Measurements from ENCODE around the gene ATP5F1B. TPM values are rescaled to one million over a fixed set of nuclear protein-coding genes. Genes with fewer than 3 reads are reported as not detected.

The ATP5F1B gene
- total and polyA plus RNA-seq, 9 of the 15 experiments (the other 6 are each of a cell fraction or from before 2014, with no cell fraction given): 908 to 3,125 (median 1,482) TPM

DNA sequence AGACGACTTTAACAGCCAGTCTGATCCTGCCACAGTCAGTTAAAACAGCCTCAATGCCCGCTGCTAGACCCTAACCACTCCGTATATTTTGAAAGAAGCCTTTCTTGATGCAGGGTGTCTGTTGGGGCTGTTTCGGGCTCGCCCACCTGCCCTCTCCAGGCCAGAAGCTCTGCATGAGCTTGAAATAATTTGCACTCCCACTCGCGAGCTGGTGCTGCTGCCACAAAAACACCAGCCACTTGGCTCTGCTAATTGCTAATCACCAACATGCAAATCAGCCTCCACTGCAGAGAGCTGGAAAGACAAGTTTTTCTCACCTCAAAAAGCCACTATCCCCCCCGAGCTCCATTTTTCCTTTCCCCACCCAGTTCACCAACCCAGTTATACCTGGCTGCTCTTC, 31.2 kb downstream of the ATP5F1B start:
- FAIRE-seq: no peak
- no peak overlapping the region for H3K27ac ChIP-seq (ENCODE audit: extremely low read depth, low read depth, low read length)
- ChIA-PET CTCF (ENCODE audit: low intra/inter-chr PET ratio) (interaction anchor here (0.5 kb wide), 1 partner anchor 83 kb away, joined by 3 read pairs; no protein-coding TSS in a partner anchor), POLR2A (interaction anchor here (0.6 kb wide), 1 partner anchor 594 kb away, joined by 3 read pairs; the partner anchor contains the start of gene IKZF4)
- TF ChIP-seq NR3C1 (CRISPR knock-in tag; IDR thresholded peaks at IDR 0.05) (no peak), ZBTB8A (IDR thresholded peaks at IDR 0.05; ENCODE audit: partially characterized antibody) (no peak), PPARD (CRISPR knock-in tag; IDR thresholded peaks at IDR 0.05) (no peak), ZNF174 (CRISPR knock-in tag; IDR thresholded peaks at IDR 0.05) (no peak), ZNF140 (CRISPR knock-in tag; IDR thresholded peaks at IDR 0.05) (no peak), PTTG1 (tag; IDR thresholded peaks at IDR 0.05; ENCODE audit: low read depth) (no peak), ZC3H8 (IDR thresholded peaks at IDR 0.05) (no peak), SPI1 (IDR thresholded peaks at IDR 0.05; ENCODE audit: borderline replicate concordance, low read depth, low read length) (no peak), STAT5A (IDR thresholded peaks at IDR 0.05; ENCODE audit: borderline replicate concordance, low read length) (no peak), ZNF699 (CRISPR knock-in tag; IDR thresholded peaks at IDR 0.05; ENCODE audit: insufficient replicate concordance) (no peak), ZNF239 (CRISPR knock-in tag; IDR thresholded peaks at IDR 0.05) (no peak), MTA1 (IDR thresholded peaks at IDR 0.05; ENCODE audit: borderline replicate concordance) (no peak), ZC3H11A (IDR thresholded peaks at IDR 0.05; ENCODE audit: low read depth, low read length) (no peak)
- TF ChIP-seq, protein P1, sequence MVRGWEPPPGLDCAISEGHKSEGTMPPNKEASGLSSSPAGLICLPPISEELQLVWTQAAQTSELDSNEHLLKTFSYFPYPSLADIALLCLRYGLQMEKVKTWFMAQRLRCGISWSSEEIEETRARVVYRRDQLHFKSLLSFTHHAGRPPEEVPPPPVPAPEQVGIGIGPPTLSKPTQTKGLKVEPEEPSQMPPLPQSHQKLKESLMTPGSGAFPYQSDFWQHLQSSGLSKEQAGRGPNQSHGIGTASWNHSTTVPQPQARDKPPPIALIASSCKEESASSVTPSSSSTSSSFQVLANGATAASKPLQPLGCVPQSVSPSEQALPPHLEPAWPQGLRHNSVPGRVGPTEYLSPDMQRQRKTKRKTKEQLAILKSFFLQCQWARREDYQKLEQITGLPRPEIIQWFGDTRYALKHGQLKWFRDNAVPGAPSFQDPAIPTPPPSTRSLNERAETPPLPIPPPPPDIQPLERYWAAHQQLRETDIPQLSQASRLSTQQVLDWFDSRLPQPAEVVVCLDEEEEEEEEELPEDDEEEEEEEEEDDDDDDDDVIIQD (CRISPR knock-in tag; IDR thresholded peaks at IDR 0.05): no peak
- TF ChIP-seq, protein P2, sequence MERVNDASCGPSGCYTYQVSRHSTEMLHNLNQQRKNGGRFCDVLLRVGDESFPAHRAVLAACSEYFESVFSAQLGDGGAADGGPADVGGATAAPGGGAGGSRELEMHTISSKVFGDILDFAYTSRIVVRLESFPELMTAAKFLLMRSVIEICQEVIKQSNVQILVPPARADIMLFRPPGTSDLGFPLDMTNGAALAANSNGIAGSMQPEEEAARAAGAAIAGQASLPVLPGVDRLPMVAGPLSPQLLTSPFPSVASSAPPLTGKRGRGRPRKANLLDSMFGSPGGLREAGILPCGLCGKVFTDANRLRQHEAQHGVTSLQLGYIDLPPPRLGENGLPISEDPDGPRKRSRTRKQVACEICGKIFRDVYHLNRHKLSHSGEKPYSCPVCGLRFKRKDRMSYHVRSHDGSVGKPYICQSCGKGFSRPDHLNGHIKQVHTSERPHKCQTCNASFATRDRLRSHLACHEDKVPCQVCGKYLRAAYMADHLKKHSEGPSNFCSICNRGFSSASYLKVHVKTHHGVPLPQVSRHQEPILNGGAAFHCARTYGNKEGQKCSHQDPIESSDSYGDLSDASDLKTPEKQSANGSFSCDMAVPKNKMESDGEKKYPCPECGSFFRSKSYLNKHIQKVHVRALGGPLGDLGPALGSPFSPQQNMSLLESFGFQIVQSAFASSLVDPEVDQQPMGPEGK (CRISPR knock-in tag; IDR thresholded peaks at IDR 0.05; ENCODE audit: borderline replicate concordance): no peak
- TF ChIP-seq, protein P3, sequence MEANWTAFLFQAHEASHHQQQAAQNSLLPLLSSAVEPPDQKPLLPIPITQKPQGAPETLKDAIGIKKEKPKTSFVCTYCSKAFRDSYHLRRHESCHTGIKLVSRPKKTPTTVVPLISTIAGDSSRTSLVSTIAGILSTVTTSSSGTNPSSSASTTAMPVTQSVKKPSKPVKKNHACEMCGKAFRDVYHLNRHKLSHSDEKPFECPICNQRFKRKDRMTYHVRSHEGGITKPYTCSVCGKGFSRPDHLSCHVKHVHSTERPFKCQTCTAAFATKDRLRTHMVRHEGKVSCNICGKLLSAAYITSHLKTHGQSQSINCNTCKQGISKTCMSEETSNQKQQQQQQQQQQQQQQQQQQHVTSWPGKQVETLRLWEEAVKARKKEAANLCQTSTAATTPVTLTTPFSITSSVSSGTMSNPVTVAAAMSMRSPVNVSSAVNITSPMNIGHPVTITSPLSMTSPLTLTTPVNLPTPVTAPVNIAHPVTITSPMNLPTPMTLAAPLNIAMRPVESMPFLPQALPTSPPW (CRISPR knock-in tag; IDR thresholded peaks at IDR 0.05): no peak
- DNase-seq (ENCODE audit: extremely low read depth in 1 of 4, low spot score in 3 of 4): no peak
- in situ Hi-C loops (cut with MboI) (no loop called here), intact Hi-C loops (cut with micrococcal nuclease) (no loop called here)
- no peaks in the 10 kb centered on the region for H3K9me1 ChIP-seq (ENCODE audit: control insufficient read depth, insufficient read depth, low read length)
- no peak overlapping the region for H3K9ac ChIP-seq (ENCODE audit: insufficient read depth in 1 of 2, low read depth in 2 of 2, low read length in 2 of 2)
- H3K9me3 ChIP-seq (replicated peaks; ENCODE audit: control insufficient read depth, insufficient read depth, low read depth, low read length): no peaks in the 10 kb centered on the region
- ATAC-seq: no peak
- H3K4me2 ChIP-seq (ENCODE audit: insufficient read depth, low read length): no peak overlapping the region
- H3K4me1 ChIP-seq (replicated peaks in 1 of 2; ENCODE audit: control insufficient read depth in 2 of 2, insufficient read depth in 2 of 2, low read length in 2 of 2): peaks cover 0 to 7% of the 10 kb centered on the region in 2 experiments; a peak in 2 of 5 replicates
- no peak overlapping the region for H3K4me3 ChIP-seq
- no peak overlapping the region for H2AFZ ChIP-seq (ENCODE audit: low read depth, low read length)
- H3K79me2 ChIP-seq (ENCODE audit: control insufficient read depth, insufficient read depth, low read length): peaks cover 34% of the 10 kb centered on the region
- H3K27me3 ChIP-seq (ENCODE audit: control insufficient read depth in 2 of 2, insufficient read depth in 2 of 2, low read length in 2 of 2): no peaks in the 10 kb centered on the region
- no TSS peak for BruUV-seq (replicated peaks)
- peaks cover 7% of the 10 kb centered on the region for H4K20me1 ChIP-seq (replicated peaks; ENCODE audit: control insufficient read depth, insufficient read depth, low read length)
- peaks cover 90% of the 10 kb centered on the region for H3K36me3 ChIP-seq (ENCODE audit: control insufficient read depth, insufficient read depth, low read length)
- 86% methylated on average over 8 of the region's 8 CpGs for WGBS (ENCODE audit: insufficient coverage, low coverage, missing lambda C conversion rate)
